Memory B cell (primary cell): ENCODE data around the gene MUC6.

Experiments used
- ATAC-seq: fragments of 150-1000 bp; cut with Tn5 transposase; 2 replicates; pipeline ENCODE4 v1.10.0; 2021; ENCODE audit warnings: low read depth, mild to moderate bottlenecking, moderate library complexity
- DNase-seq, 2 donors: peaks; one replicate each; pipeline ENCODE4 v3.0.0; 2022; ENCODE audit warnings: low spot score in 2 of 2
- H3K27ac Mint-ChIP-seq: one replicate; pipeline ENCODE4 v1.8.0; 2022; ENCODE audit warnings: mild to moderate bottlenecking, moderate library complexity, mixed read lengths
- H3K27me3 Mint-ChIP-seq: one replicate; pipeline ENCODE4 v1.8.0; 2022; ENCODE audit warnings: mixed read lengths
- H3K36me3 Mint-ChIP-seq: one replicate; pipeline ENCODE4 v1.8.0; 2022; ENCODE audit warnings: mild to moderate bottlenecking, mixed read lengths
- H3K4me1 Mint-ChIP-seq: one replicate; pipeline ENCODE4 v1.8.0; 2022; ENCODE audit warnings: mixed read lengths
- H3K4me3 Mint-ChIP-seq: one replicate; pipeline ENCODE4 v1.8.0; 2022; ENCODE audit warnings: mild to moderate bottlenecking, moderate library complexity, mixed read lengths
- H3K9me3 Mint-ChIP-seq: one replicate; pipeline ENCODE4 v1.8.0; 2022; ENCODE audit warnings: mixed read lengths

Gene MUC6

GRCh38 chr11:1000357-1001278 is 35.9 kb downstream of the MUC6 start:
- no peaks in the 10 kb centered on the region for H3K9me3 Mint-ChIP-seq

GRCh38 chr11:999009-999408 is 37.5 kb downstream of the MUC6 start:
- Mint-ChIP-seq H3K36me3 (peaks cover 29% of the 10 kb centered on the region), H3K9me3 (no peaks in the 10 kb centered on the region), H3K27me3 (no peaks in the 10 kb centered on the region), H3K4me1 (peaks cover 12% of the 10 kb centered on the region), H3K27ac (no peak overlapping the region), H3K4me3 (no peak overlapping the region)
- DNase-seq (no peak), ATAC-seq (no peak)

More at GRCh38 chr11:1000357-1001278, 35.9 kb downstream of the MUC6 start:
- no peaks in the 10 kb centered on the region for H3K27me3 Mint-ChIP-seq
- H3K4me3 Mint-ChIP-seq = no peak overlapping the region
- ATAC-seq (no peak), DNase-seq (no peak)
- no peak overlapping the region for H3K27ac Mint-ChIP-seq
- peaks cover 29% of the 10 kb centered on the region for H3K36me3 Mint-ChIP-seq
- H3K4me1 Mint-ChIP-seq = peaks cover 7% of the 10 kb centered on the region

- ATAC-seq (no peak), DNase-seq (no peak)
- Mint-ChIP-seq H3K36me3 (peaks cover 24% of the 10 kb centered on the region), H3K4me3 (no peak overlapping the region), H3K4me1 (peaks cover 12% of the 10 kb centered on the region), H3K9me3 (no peaks in the 10 kb centered on the region), H3K27ac (no peak overlapping the region), H3K27me3 (no peaks in the 10 kb centered on the region)
Measured at GRCh38 chr11:997907-998306, 38.6 kb downstream of the MUC6 start.

- H3K27me3 Mint-ChIP-seq = no peaks in the 10 kb centered on the region
- H3K9me3 Mint-ChIP-seq = no peaks in the 10 kb centered on the region
- H3K4me3 Mint-ChIP-seq = no peak overlapping the region
- H3K36me3 Mint-ChIP-seq = peaks cover 23% of the 10 kb centered on the region
- no peak for ATAC-seq
- peak overlapping the region; percentile 92 for H3K27ac Mint-ChIP-seq
- peaks cover 13% of the 10 kb centered on the region for H3K4me1 Mint-ChIP-seq
- DNase-seq = no peak
Measured at GRCh38 chr11:996681-997080, 39.8 kb downstream of the MUC6 start.

- peaks cover 20% of the 10 kb centered on the region for H3K4me1 Mint-ChIP-seq
Measured at GRCh38 chr11:995752-996420, 40.6 kb downstream of the MUC6 start.

GRCh38 chr11:995044-995751 is 41.3 kb downstream of the MUC6 start:
- ATAC-seq = no peak
- no peak overlapping the region for H3K4me3 Mint-ChIP-seq
- H3K27me3 Mint-ChIP-seq = no peaks in the 10 kb centered on the region
- H3K4me1 Mint-ChIP-seq = peaks cover 20% of the 10 kb centered on the region
- no peaks in the 10 kb centered on the region for H3K9me3 Mint-ChIP-seq
- DNase-seq = no peak
- H3K27ac Mint-ChIP-seq = peak overlapping the region; percentile 92
- H3K36me3 Mint-ChIP-seq = peaks cover 19% of the 10 kb centered on the region

More at GRCh38 chr11:995752-996420, 40.6 kb downstream of the MUC6 start:
- Mint-ChIP-seq H3K27ac (peak overlapping the region; percentile 92), H3K36me3 (peaks cover 22% of the 10 kb centered on the region), H3K9me3 (no peaks in the 10 kb centered on the region), H3K4me3 (peak overlapping the region; percentile 14), H3K27me3 (no peaks in the 10 kb centered on the region)
- ATAC-seq (peak; percentile 48), DNase-seq (no peak)

GRCh38 chr11:993632-994167 is 42.8 kb downstream of the MUC6 start:
- H3K4me1 Mint-ChIP-seq = peaks cover 20% of the 10 kb centered on the region
- ATAC-seq = no peak
- H3K27me3 Mint-ChIP-seq = no peaks in the 10 kb centered on the region
- DNase-seq = no peak
- H3K9me3 Mint-ChIP-seq = no peaks in the 10 kb centered on the region
- no peak overlapping the region for H3K4me3 Mint-ChIP-seq
- H3K27ac Mint-ChIP-seq = no peak overlapping the region
- H3K36me3 Mint-ChIP-seq = peaks cover 22% of the 10 kb centered on the region

- Mint-ChIP-seq H3K4me1 (peaks cover 22% of the 10 kb centered on the region), H3K27ac (no peak overlapping the region), H3K4me3 (no peak overlapping the region), H3K27me3 (no peaks in the 10 kb centered on the region), H3K36me3 (peaks cover 27% of the 10 kb centered on the region), H3K9me3 (no peaks in the 10 kb centered on the region)
- ATAC-seq (no peak), DNase-seq (no peak)
Measured at GRCh38 chr11:992577-992976, 43.9 kb downstream of the MUC6 start.

- Mint-ChIP-seq H3K27me3 (no peaks in the 10 kb centered on the region), H3K9me3 (no peaks in the 10 kb centered on the region), H3K4me1 (peaks cover 22% of the 10 kb centered on the region), H3K36me3 (peaks cover 27% of the 10 kb centered on the region), H3K27ac (peak overlapping the region; percentile 14), H3K4me3 (no peak overlapping the region)
- ATAC-seq (peak; percentile 49), DNase-seq (no peak)
Measured at GRCh38 chr11:991711-992307, 44.7 kb downstream of the MUC6 start.

GRCh38 chr11:991034-991433 is 45.5 kb downstream of the MUC6 start:
- H3K27me3 Mint-ChIP-seq = no peaks in the 10 kb centered on the region
- DNase-seq = no peak
- peaks cover 20% of the 10 kb centered on the region for H3K4me1 Mint-ChIP-seq
- H3K27ac Mint-ChIP-seq = no peak overlapping the region
- H3K4me3 Mint-ChIP-seq = no peak overlapping the region
- ATAC-seq = no peak
- no peaks in the 10 kb centered on the region for H3K9me3 Mint-ChIP-seq
- peaks cover 25% of the 10 kb centered on the region for H3K36me3 Mint-ChIP-seq

GRCh38 chr11:990101-990500 is 46.4 kb downstream of the MUC6 start:
- Mint-ChIP-seq H3K27ac (no peak overlapping the region), H3K36me3 (peaks cover 22% of the 10 kb centered on the region), H3K4me1 (peaks cover 13% of the 10 kb centered on the region), H3K9me3 (no peaks in the 10 kb centered on the region), H3K4me3 (no peak overlapping the region), H3K27me3 (no peaks in the 10 kb centered on the region)
- DNase-seq (no peak), ATAC-seq (no peak)

GRCh38 chr11:987671-988070 is 48.8 kb downstream of the MUC6 start:
- H3K9me3 Mint-ChIP-seq = no peaks in the 10 kb centered on the region
- H3K27ac Mint-ChIP-seq = no peak overlapping the region
- H3K27me3 Mint-ChIP-seq = no peaks in the 10 kb centered on the region
- peaks cover 21% of the 10 kb centered on the region for H3K36me3 Mint-ChIP-seq
- no peak overlapping the region for H3K4me3 Mint-ChIP-seq
- ATAC-seq (no peak), DNase-seq (no peak)
- peaks cover 11% of the 10 kb centered on the region for H3K4me1 Mint-ChIP-seq

GRCh38 chr11:986952-987305 is 49.6 kb downstream of the MUC6 start:
- peaks cover 22% of the 10 kb centered on the region for H3K36me3 Mint-ChIP-seq
- no peak for DNase-seq
- peaks cover 11% of the 10 kb centered on the region for H3K4me1 Mint-ChIP-seq
- no peaks in the 10 kb centered on the region for H3K27me3 Mint-ChIP-seq
- no peak overlapping the region for H3K4me3 Mint-ChIP-seq
- no peak overlapping the region for H3K27ac Mint-ChIP-seq
- H3K9me3 Mint-ChIP-seq = no peaks in the 10 kb centered on the region
- no peak for ATAC-seq
